Effector memory CD4-positive, alpha-beta T cell (primary cell): Measurements from ENCODE around the gene NIT1.
"Not testable (repeated sequence)": the region's sequence is repeated elsewhere in the genome, so short reads cannot be mapped to it uniquely, and the experiment has no call there.

Source experiments
- DNase-seq, 3 donors: peaks; one replicate each; pipeline ENCODE4 v3.0.0-alpha.2; 2020
- H3K27ac ChIP-seq: 2 replicates; pipeline ENCODE4 v1.7.0; 2013; ENCODE audit warnings: mild to moderate bottlenecking, low read length, moderate library complexity; ENCODE audit not compliant: insufficient read depth, poor library complexity, severe bottlenecking
- H3K27me3 ChIP-seq: replicated peaks from 2 replicates; pipeline ENCODE4 v1.7.0; 2013; ENCODE audit warnings: mild to moderate bottlenecking, low read length; ENCODE audit not compliant: insufficient read depth, control insufficient read depth, poor library complexity, severe bottlenecking
- H3K36me3 ChIP-seq: 2 replicates; pipeline ENCODE4 v1.7.0; 2013; ENCODE audit warnings: mild to moderate bottlenecking, low read length, moderate library complexity; ENCODE audit not compliant: control insufficient read depth, insufficient read depth
- H3K4me1 ChIP-seq: 2 replicates; pipeline ENCODE4 v1.7.0; 2013; ENCODE audit warnings: low read length, mild to moderate bottlenecking; ENCODE audit not compliant: control insufficient read depth, insufficient read depth, poor library complexity, severe bottlenecking
- H3K4me3 ChIP-seq: 2 replicates; pipeline ENCODE4 v1.7.0; 2013; ENCODE audit warnings: low read length, low read depth, mild to moderate bottlenecking; ENCODE audit not compliant: insufficient read depth, poor library complexity, severe bottlenecking
- H3K9me3 ChIP-seq: 2 replicates; pipeline ENCODE4 v1.7.0; 2013; ENCODE audit warnings: mild to moderate bottlenecking, low read length, moderate library complexity; ENCODE audit not compliant: control insufficient read depth

Gene NIT1

DNA sequence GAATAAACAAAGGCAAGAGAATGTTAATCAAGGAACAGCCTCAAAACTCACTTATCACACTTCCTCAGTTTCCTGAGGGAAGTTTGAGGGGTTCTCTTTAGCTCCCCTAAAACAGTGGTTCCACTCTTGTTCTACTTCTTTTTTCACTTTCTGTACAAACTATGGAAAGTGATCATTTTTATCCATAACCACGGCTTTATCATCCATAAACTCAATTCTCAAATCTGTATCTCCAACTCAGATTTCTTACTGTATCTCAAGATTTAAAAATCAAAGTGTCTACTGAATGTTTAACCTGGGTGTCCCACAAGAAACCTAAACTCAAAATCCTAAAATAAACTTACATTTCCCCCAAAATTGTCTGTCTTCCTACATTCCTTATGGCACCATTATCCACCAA, 4.0 kb upstream of the NIT1 start:
- Histone ChIP-seq H3K9me3 (no peaks in the 10 kb centered on the region), H3K4me1 (peaks cover 18% of the 10 kb centered on the region), H3K27me3 (no peaks in the 10 kb centered on the region), H3K27ac (no peak overlapping the region), H3K4me3 (no peak overlapping the region), H3K36me3 (peaks cover 4% of the 10 kb centered on the region)
- no peak for DNase-seq

DNA sequence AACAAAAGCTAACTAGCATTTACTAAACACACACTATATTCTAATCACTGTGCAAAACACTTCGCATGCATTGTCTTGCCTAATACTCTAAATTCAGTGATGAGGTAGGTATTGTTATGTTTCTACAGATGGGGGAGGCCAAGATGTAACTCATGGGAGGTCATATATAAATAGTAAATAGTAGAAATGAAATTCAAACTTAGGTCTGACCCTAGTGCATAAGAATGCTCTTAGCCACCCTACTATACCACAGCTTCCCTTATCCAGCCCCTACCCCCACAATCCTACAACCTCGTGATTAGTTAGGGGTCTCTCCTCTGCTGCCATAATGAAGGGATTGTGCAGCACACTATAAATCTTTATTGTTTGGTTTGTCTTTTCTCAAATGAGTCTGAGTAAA, 3.3 kb upstream of the NIT1 start:
- no peak overlapping the region for H3K27ac ChIP-seq
- no peak for DNase-seq
- H3K9me3 ChIP-seq = no peaks in the 10 kb centered on the region
- H3K27me3 ChIP-seq = no peaks in the 10 kb centered on the region
- H3K4me1 ChIP-seq = peaks cover 25% of the 10 kb centered on the region
- peaks cover 1% of the 10 kb centered on the region for H3K36me3 ChIP-seq
- H3K4me3 ChIP-seq = no peak overlapping the region

DNA sequence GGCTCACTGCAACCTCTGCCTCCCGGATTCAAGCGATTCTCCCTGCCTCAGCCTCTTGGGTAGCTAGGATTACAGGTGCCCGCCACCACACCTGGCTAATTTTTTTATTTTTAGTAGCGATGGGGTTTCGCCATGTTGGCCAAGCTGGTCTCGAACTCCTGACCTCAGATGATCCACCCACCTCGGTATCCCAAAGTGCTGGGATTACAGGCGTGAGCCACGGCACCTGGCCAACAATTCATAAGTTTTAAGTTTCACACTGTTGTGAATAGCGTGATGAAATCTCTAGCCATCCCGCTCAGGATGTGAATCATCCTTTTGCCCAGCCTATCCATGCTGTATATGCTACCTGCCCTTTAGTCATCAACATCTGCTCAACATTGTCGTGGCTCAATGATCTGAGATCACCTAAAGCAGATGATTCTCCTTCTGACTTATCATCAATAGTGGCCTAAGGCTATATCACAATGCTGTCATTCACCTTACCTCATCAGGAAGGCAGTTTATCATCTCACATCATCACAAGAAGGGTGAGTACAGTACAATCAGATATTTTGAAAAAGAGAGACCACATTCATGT, 2.7 kb upstream of the NIT1 start:
- Histone ChIP-seq H3K36me3 (peaks cover under 1% of the 10 kb centered on the region), H3K9me3 (no peaks in the 10 kb centered on the region), H3K4me3 (no peak overlapping the region), H3K4me1 (peaks cover 29% of the 10 kb centered on the region), H3K27ac (no peak overlapping the region), H3K27me3 (no peaks in the 10 kb centered on the region)
- no peak for DNase-seq

DNA sequence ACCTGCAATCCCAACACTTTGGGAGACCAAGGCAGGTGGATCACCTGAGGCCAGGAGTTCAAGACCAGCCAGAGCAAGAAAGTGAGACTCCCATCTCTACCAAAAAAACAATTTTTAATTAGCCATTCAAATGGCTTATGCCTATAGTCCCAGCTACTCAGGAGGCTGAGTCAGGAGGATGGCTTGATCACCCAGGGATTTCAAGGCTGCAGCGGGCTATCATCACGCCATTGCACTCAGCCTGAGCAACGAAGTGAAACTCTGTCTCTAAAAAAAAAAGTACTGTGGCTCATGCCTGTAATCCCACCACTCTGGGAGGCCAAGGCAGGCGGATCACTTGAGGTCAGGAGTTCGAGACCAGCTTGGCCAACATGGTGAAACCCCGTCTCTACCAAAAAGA, 1.9 kb upstream of the NIT1 start:
- H3K4me3 ChIP-seq, H3K27me3 ChIP-seq, H3K36me3 ChIP-seq, DNase-seq, H3K9me3 ChIP-seq, H3K27ac ChIP-seq: not testable (repeated sequence)
- peaks cover 29% of the 10 kb centered on the region for H3K4me1 ChIP-seq

DNA sequence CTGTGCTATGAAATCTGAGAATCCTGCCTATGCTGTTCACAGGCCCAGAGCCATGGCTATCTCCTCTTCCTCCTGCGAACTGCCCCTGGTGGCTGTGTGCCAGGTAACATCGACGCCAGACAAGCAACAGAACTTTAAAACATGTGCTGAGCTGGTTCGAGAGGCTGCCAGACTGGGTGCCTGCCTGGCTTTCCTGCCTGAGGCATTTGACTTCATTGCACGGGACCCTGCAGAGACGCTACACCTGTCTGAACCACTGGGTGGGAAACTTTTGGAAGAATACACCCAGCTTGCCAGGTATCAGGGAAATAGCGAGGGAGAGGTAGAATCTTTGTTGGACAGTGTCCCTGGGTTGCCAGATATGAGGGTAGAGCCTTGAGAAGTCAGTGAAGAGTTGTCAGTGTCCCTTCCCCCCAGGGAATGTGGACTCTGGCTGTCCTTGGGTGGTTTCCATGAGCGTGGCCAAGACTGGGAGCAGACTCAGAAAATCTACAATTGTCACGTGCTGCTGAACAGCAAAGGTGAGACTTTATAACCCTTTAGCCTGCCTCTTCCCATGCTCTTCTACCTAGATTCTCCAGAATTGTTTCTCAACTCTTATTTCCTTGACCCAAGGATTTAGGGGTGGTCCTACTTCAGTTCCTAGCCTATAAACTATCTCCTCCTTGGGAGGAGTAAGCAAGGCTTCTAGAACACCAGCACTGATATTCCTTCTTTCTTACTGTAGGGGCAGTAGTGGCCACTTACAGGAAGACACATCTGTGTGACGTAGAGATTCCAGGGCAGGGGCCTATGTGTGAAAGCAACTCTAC, 1.4 kb downstream of the NIT1 start:
- peak; percentile 35 to 52 (median 42) for DNase-seq
- H3K27me3 ChIP-seq = no peaks in the 10 kb centered on the region

DNA sequence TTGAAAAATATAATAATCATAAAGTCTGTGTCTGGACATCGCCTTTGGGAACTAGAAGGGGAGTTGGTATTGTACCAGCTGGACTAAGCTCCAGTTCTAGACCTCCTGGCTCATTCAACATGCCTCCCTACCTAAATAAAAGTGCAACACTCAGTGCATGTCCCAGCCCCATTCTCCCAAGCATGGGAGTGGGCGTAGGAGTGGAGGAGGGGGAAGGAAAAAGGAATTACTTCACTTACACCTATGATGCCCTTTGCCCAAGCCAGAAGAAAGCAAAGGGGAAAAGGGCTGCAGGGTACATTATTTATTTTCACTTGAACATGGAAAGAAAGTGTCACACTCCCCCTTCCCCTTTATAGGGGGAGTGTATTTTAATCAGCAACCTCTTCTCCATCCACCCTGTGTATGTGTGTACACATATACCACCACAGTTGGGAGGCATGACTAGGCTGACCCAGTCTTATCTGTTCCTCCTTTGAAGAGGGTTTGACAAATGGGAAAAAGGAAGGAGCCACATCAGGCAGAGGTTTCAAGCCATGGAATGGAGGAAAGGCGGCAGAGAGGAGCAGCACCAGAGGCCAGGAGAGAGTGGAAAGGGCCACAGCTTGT, 3.2 kb downstream of the NIT1 start:
- H3K27ac ChIP-seq = no peak overlapping the region
- peaks cover 54% of the 10 kb centered on the region for H3K36me3 ChIP-seq
- H3K4me3 ChIP-seq = no peak overlapping the region
- H3K4me1 ChIP-seq = peaks cover 27% of the 10 kb centered on the region
- no peaks in the 10 kb centered on the region for H3K9me3 ChIP-seq
- no peaks in the 10 kb centered on the region for H3K27me3 ChIP-seq
- no peak for DNase-seq

More for the DNA sequence above, 1.4 kb downstream of the NIT1 start:
- peaks cover 29% of the 10 kb centered on the region for H3K4me1 ChIP-seq
- H3K36me3 ChIP-seq = peaks cover 39% of the 10 kb centered on the region
- peak overlapping the region; percentile 91 for H3K27ac ChIP-seq
- no peak overlapping the region for H3K4me3 ChIP-seq
- no peaks in the 10 kb centered on the region for H3K9me3 ChIP-seq

DNA sequence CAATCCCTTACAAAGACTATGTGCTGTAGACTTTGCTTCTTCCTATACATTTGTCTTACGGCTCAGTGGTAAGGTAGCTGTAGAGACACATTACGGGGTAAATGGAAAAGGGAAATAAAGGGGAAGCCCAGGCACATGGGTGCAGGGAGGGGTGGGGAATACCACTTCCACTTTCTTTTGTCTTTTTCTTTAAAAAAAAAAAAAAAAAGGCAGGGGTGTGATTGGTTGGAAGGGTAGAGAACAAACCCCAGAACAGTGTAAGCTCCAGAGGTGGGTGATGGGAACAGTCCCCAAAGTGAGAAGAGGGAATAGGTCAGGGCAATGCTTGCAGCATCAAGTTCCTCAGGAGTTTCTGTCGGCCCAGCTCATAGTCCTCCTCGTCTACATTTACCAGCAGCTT, 3.9 kb downstream of the NIT1 start:
- no peak overlapping the region for H3K4me3 ChIP-seq
- DNase-seq = no peak
- H3K4me1 ChIP-seq = peaks cover 20% of the 10 kb centered on the region
- peaks cover 58% of the 10 kb centered on the region for H3K36me3 ChIP-seq
- no peak overlapping the region for H3K27ac ChIP-seq
- H3K27me3 ChIP-seq = no peaks in the 10 kb centered on the region
- H3K9me3 ChIP-seq = no peaks in the 10 kb centered on the region

DNA sequence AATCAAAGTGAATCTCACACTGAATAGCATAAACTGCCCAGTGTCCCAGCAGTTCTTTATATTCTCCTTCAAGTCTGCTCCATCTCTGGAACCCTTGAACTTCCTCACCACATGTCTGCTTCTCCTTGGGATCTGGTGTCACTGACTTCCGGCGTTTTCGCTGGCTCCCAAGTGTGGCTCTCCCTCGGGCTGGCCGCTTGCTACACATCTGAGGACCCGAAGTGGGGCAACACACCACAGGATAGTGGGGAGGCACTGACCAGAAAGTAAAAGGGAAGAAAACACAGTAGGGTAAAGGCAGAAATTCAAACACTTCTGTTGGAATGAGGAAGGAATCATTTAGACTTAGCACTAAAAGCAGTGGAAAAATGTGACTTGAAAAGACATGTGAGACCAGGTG, 5.1 kb downstream of the NIT1 start:
- Histone ChIP-seq H3K4me1 (peaks cover 17% of the 10 kb centered on the region), H3K4me3 (no peak overlapping the region), H3K36me3 (peaks cover 59% of the 10 kb centered on the region), H3K9me3 (no peaks in the 10 kb centered on the region), H3K27ac (no peak overlapping the region), H3K27me3 (no peaks in the 10 kb centered on the region)
- no peak for DNase-seq

DNA sequence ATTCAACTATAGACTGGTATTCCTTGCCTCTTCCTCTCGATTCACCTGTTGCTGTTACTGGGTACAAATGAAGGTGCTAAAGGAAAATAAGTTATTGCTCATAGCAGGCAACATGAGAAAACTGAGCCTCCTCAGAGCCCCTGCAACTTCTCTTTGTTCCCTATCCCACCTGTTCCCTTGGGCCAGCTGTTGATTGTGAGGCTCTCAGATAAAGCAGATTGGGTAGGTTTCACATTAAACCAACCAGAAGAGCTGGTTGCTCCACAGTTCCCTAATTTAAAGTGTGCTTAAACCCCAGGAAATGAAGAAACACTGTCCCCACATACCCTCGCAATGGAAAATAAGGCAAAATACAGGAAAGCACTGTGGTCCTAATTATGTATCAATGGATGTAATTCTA, 9.7 kb downstream of the NIT1 start:
- Histone ChIP-seq H3K4me3 (no peak overlapping the region), H3K27ac (no peak overlapping the region), H3K27me3 (no peaks in the 10 kb centered on the region), H3K4me1 (peaks cover 9% of the 10 kb centered on the region), H3K36me3 (peaks cover 34% of the 10 kb centered on the region), H3K9me3 (no peaks in the 10 kb centered on the region)
- DNase-seq = no peak
